HCT116 (cell line): ENCODE measurements around the gene NFIL3.

Experiments
- CTCF ChIP-seq, 3 experiments: fragments of 200-600 bp in 1 of 3; sonication (generic) in 1 of 3; IDR thresholded peaks in 2 of 3; conservative IDR thresholded peaks in 1 of 3; 2 replicates each; pipeline ENCODE4 v1.5.1; 2012 to 2017; ENCODE audit warnings: low read depth in 2 of 3, low read length in 2 of 3, antibody characterized with exemption in 1 of 3, borderline replicate concordance in 1 of 3, control low read depth in 1 of 3, mild to moderate bottlenecking in 1 of 3, mixed read lengths in 1 of 3, mixed run types in 1 of 3, moderate library complexity in 1 of 3; ENCODE audit not compliant: insufficient read depth in 1 of 3
- YY1 ChIP-seq: IDR thresholded peaks from 2 replicates; pipeline ENCODE4 v1.6.1; 2011; ENCODE audit warnings: low read length, low read depth, moderate library complexity, mild to moderate bottlenecking; ENCODE audit not compliant: insufficient replicate concordance; ENCODE audit errors: extremely low read depth

GRCh38 chr9:91419222-91420191, 4.1 kb downstream of the NFIL3 start:
- TF ChIP-seq YY1, result no peak
- no peak for TF ChIP-seq CTCF (IDR thresholded peaks at IDR 0.05 in 2 of 3, conservative IDR thresholded peaks at IDR 0.05 in 1 of 3; ENCODE audit: borderline replicate concordance in 1 of 3, insufficient read depth in 1 of 3, low read depth in 2 of 3, low read length in 2 of 3)
